ENCODE measurements around the gene ANKRD44. TPM values are rescaled to one million over a fixed set of nuclear protein-coding genes. Genes with fewer than 3 reads are reported as not detected.

Gene ANKRD44
- total and polyA plus RNA-seq, 12 donors = 1.1 to 20.1 (median 6.9) TPM

GRCh38 chr2:197088694-197089093, 221.9 kb downstream of the ANKRD44 start:
- Histone ChIP-seq H3K4me3 (no peak overlapping the region), H3K27me3 (no peaks in the 10 kb centered on the region), H3K36me3 (peaks cover 0 to 30% (median 0%) of the 10 kb centered on the region in 9 donors), H3K9me3 (no peaks in the 10 kb centered on the region), H3K4me1 (peaks cover 0 to 26% (median 0%) of the 10 kb centered on the region in 9 donors), H3K27ac (peak overlapping the region in 2 of 10 donors; percentile 37 to 43)
- DNase-seq (no peak), ATAC-seq (no peak)
- intact Hi-C loops (cut with DNase I) = no loop called here
- TF ChIP-seq CTCF (IDR thresholded peaks at IDR 0.05) = no peak
- WGBS, 2 donors = 71 to 75% methylated on average over 5 of the region's 5 CpGs

DNA sequence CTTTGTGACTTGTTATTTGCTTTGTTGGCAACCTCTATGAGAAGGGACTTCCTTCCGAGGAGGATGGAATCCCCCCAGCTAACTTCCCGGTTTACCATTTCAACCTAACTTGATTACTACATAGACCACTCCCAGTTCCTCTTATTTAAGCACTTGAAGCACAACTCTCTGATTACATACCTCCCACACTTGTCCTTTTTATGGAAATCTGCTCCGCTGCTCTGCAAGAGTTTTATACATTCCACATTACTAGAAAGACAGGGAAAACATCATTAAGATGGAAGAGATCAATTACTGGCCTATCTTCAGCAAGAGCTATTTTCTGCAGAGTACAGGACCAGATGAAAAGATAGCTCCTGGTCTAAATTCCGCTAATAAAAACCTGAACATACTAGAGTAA, 224.1 kb downstream of the ANKRD44 start:
- Histone ChIP-seq H3K9me3 (no peaks in the 10 kb centered on the region), H3K36me3 (peaks cover 0 to 38% (median 0%) of the 10 kb centered on the region in 9 donors), H3K27me3 (no peaks in the 10 kb centered on the region), H3K4me1 (peaks cover 0 to 29% (median 0%) of the 10 kb centered on the region in 9 donors), H3K27ac (no peak overlapping the region), H3K4me3 (no peak overlapping the region)
- ATAC-seq (peak in 7 of 8 donors; percentile 37 to 68 (median 57)), DNase-seq (no peak)
- intact Hi-C loops (cut with DNase I) = no loop called here
- 49 to 64% methylated on average over 4 of the region's 4 CpGs for WGBS, 2 donors
- no peak for TF ChIP-seq CTCF (IDR thresholded peaks at IDR 0.05)

DNA sequence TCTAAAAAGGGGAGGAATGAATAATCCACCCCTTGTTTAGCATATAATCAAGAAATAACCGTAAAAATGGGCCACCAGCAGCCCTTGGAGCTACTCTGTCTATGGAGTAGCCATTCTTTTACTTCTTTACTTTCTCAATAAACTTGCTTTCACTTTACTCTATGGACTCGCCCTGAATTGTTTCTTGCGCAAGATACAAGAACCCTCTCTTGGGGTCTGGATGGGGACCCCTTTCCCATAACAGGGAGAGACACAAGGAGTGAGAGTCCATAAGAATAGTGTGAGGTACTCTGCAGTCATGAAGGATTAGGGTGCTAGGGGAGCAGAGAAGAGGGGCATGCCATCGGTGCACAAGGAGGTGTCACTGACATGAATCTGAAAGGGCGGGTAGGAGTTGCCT, 224.9 kb downstream of the ANKRD44 start:
- H3K27ac ChIP-seq = no peak overlapping the region
- intact Hi-C loops (cut with DNase I) = no loop called here
- H3K4me3 ChIP-seq = no peak overlapping the region
- peaks cover 0 to 36% (median 5%) of the 10 kb centered on the region in 9 donors for H3K4me1 ChIP-seq
- ATAC-seq (no peak), DNase-seq (no peak)
- 98% methylated on average over 5 of the region's 5 CpGs for WGBS, 2 donors
- H3K36me3 ChIP-seq = peaks cover 0 to 38% (median 0%) of the 10 kb centered on the region in 9 donors
- H3K27me3 ChIP-seq = no peaks in the 10 kb centered on the region
- TF ChIP-seq CTCF (IDR thresholded peaks at IDR 0.05) = no peak
- H3K9me3 ChIP-seq = no peaks in the 10 kb centered on the region

- no peak for TF ChIP-seq CTCF (IDR thresholded peaks at IDR 0.05)
- no peaks in the 10 kb centered on the region for H3K27me3 ChIP-seq
- H3K9me3 ChIP-seq = no peaks in the 10 kb centered on the region
- WGBS, 2 donors = 84 to 85% methylated on average over 4 of the region's 4 CpGs
- H3K36me3 ChIP-seq = peaks cover 0 to 71% (median 0%) of the 10 kb centered on the region in 9 donors
- intact Hi-C loops (cut with DNase I) = no loop called here
- no peak overlapping the region for H3K4me3 ChIP-seq
- peak overlapping the region in 2 of 10 donors; percentile 54 to 57 for H3K27ac ChIP-seq
- ATAC-seq (no peak), DNase-seq (no peak)
- H3K4me1 ChIP-seq = peaks cover 0 to 40% (median 20%) of the 10 kb centered on the region in 9 donors
Measured at GRCh38 chr2:197081294-197081693, 229.3 kb downstream of the ANKRD44 start.
